GM12878 (cell line): ENCODE data around the gene GALNT6. TPM values are rescaled to one million over a fixed set of nuclear protein-coding genes. Genes with fewer than 3 reads are reported as not detected.

ENCODE experiments used
- ATAC-seq: fragments of 200-7000 bp; cut with Tn5 transposase; 3 replicates; pipeline ENCODE4 v1.9.1; 2020; ENCODE audit warnings: mild to moderate bottlenecking, moderate library complexity
- BruUV-seq: library from RNA; stranded (reverse); fragments of 400-500 nt; replicated peaks from 2 replicates; lab custom pipeline; 2021; lab: Mats Ljungman, UMichigan
- CTCF ChIA-PET: fragments of 300-600 bp; sonication (Branson Sonifier 250); formaldehyde crosslinking; extraction: SDS; loops from one replicate; lab custom pipeline; 2021; ENCODE audit warnings: inconsistent platforms; lab: Yijun Ruan, JAX
- POLR2A ChIA-PET: fragments of 350-600 bp; formaldehyde crosslinking; extraction: SDS; loops from one replicate; lab custom pipeline; 2021; ENCODE audit warnings: inconsistent platforms; lab: Charles Lee
- RAD21 ChIA-PET: fragments of 300-600 bp; sonication (Branson Sonifier 250); formaldehyde crosslinking; loops from one replicate; lab custom pipeline; 2023; ENCODE audit warnings: antibody characterized with exemption; ENCODE audit not compliant: unreplicated experiment; lab: Charles Lee
- SMC1A ChIA-PET: fragments of 300-600 bp; sonication (Branson Sonifier 250); formaldehyde crosslinking; loops from one replicate; lab custom pipeline; 2023; ENCODE audit not compliant: unreplicated experiment, uncharacterized antibody; lab: Charles Lee
- DNase-seq: peaks from one replicate; pipeline ENCODE4 v3.0.0-alpha.2; 2011; ENCODE audit warnings: low read depth, low spot score
- FAIRE-seq: peaks from 3 replicates; lab custom pipeline; 2011; peaks lifted over from hg19 to GRCh38; lab: Jason Lieb, UNC
- H2AFZ ChIP-seq: 2 replicates; pipeline ENCODE4 v1.6.0; 2011; ENCODE audit warnings: low read depth, low read length, control low read depth; ENCODE audit not compliant: control insufficient read depth
- H3K27ac ChIP-seq: 2 replicates; pipeline ENCODE4 v1.5.1; 2011; ENCODE audit warnings: control low read depth; ENCODE audit not compliant: control insufficient read depth, insufficient read depth
- H3K27me3 ChIP-seq, 2 experiments: replicated peaks in 1 of 2; 2 replicates each; pipeline versions ENCODE4 v1.6.0 to v1.6.1; 2011; ENCODE audit warnings: low read length in 1 of 2; ENCODE audit not compliant: control insufficient read depth in 2 of 2, insufficient read depth in 2 of 2
- H3K36me3 ChIP-seq, 2 experiments: 2 replicates each; pipeline ENCODE4 v1.5.1; 2011; ENCODE audit warnings: low read length in 1 of 2; ENCODE audit not compliant: control insufficient read depth in 2 of 2, insufficient read depth in 2 of 2
- H3K4me1 ChIP-seq: 2 replicates; pipeline ENCODE4 v1.6.1; 2011; ENCODE audit warnings: mild to moderate bottlenecking, low read length, moderate library complexity, mixed read lengths; ENCODE audit not compliant: control insufficient read depth, insufficient read depth
- H3K4me2 ChIP-seq: 2 replicates; pipeline ENCODE4 v1.6.0; 2011; ENCODE audit warnings: control low read depth; ENCODE audit not compliant: control insufficient read depth, insufficient read depth
- H3K4me3 ChIP-seq: fragments of 200-600 bp; sonication (generic); 2 replicates; pipeline ENCODE4 v1.5.1; 2016
- H3K79me2 ChIP-seq: 2 replicates; pipeline ENCODE4 v1.6.0; 2011; ENCODE audit warnings: low read length; ENCODE audit not compliant: control insufficient read depth, insufficient read depth
- H3K9ac ChIP-seq: 2 replicates; pipeline ENCODE4 v1.8.0; 2011; ENCODE audit warnings: low read length, control low read depth, mixed read lengths; ENCODE audit not compliant: control insufficient read depth, insufficient read depth
- H3K9me3 ChIP-seq: replicated peaks from 3 replicates; pipeline ENCODE4 v1.5.1; 2011; ENCODE audit warnings: mild to moderate bottlenecking, low read length; ENCODE audit not compliant: control insufficient read depth, insufficient read depth
- H4K20me1 ChIP-seq: 2 replicates; pipeline ENCODE4 v1.6.0; 2011; ENCODE audit not compliant: control insufficient read depth, insufficient read depth
- ASH2L ChIP-seq: fragments of 300-600, 200-600 bp; sonication (generic); IDR thresholded peaks from 2 replicates; pipeline ENCODE4 v1.6.1; 2017; ENCODE audit warnings: low read depth, mild to moderate bottlenecking, borderline replicate concordance
- E2F4 ChIP-seq: IDR thresholded peaks from 2 replicates; pipeline ENCODE4 v1.6.1; 2012; ENCODE audit warnings: low read depth, low read length, improper control_type of control experiment
- ESRRA ChIP-seq: IDR thresholded peaks from 2 replicates; pipeline ENCODE4 v1.6.1; 2012; ENCODE audit warnings: mild to moderate bottlenecking, low read length, improper control_type of control experiment
- MTA3 ChIP-seq: IDR thresholded peaks from 2 replicates; pipeline ENCODE4 v1.6.1; 2012; ENCODE audit warnings: low read length, inconsistent platforms, borderline replicate concordance
- NFYA ChIP-seq: IDR thresholded peaks from 2 replicates; pipeline ENCODE4 v1.6.1; 2011; ENCODE audit warnings: low read depth, mild to moderate bottlenecking, low read length, improper control_type of control experiment, borderline replicate concordance
- NRF1 ChIP-seq: conservative IDR thresholded peaks from 2 replicates; pipeline ENCODE4 v1.6.1; 2011; ENCODE audit warnings: mild to moderate bottlenecking, low read depth, low read length, improper control_type of control experiment
- POU2F2 ChIP-seq: IDR thresholded peaks from 3 replicates; pipeline ENCODE4 v1.6.1; 2011; ENCODE audit warnings: low read depth, mild to moderate bottlenecking, low read length, borderline replicate concordance
- RB1 ChIP-seq: fragments of 450-650 bp; formaldehyde crosslinking; IDR thresholded peaks from 2 replicates; pipeline ENCODE4 v1.6.1; 2017; ENCODE audit warnings: mild to moderate bottlenecking, borderline replicate concordance
- SP1 ChIP-seq: IDR thresholded peaks from one replicate; pipeline ENCODE4 v1.6.1; 2011; ENCODE audit warnings: low read depth, low read length
- SREBF2 ChIP-seq: IDR thresholded peaks from 2 replicates; pipeline ENCODE4 v1.6.1; 2012; ENCODE audit warnings: mild to moderate bottlenecking, low read length
- SRF ChIP-seq, 2 experiments: IDR thresholded peaks; 2 replicates each; pipeline ENCODE4 v1.6.1; 2011; ENCODE audit warnings: low read depth in 2 of 2, low read length in 2 of 2, mild to moderate bottlenecking in 1 of 2, moderate library complexity in 1 of 2
- TAF1 ChIP-seq: IDR thresholded peaks from 2 replicates; pipeline ENCODE4 v1.6.1; 2011; ENCODE audit warnings: mild to moderate bottlenecking, low read depth, low read length, borderline replicate concordance
- YBX1 ChIP-seq: fragments of 450-650 bp; IDR thresholded peaks from 2 replicates; pipeline ENCODE4 v1.6.1; 2016; ENCODE audit warnings: antibody characterized with exemption
- ZBTB33 ChIP-seq: fragments of 450-650 bp; IDR thresholded peaks from 2 replicates; pipeline ENCODE4 v1.6.1; 2017; ENCODE audit warnings: mild to moderate bottlenecking
- ZNF207 ChIP-seq: fragments of 450-650 bp; IDR thresholded peaks from 2 replicates; pipeline ENCODE4 v1.6.1; 2014; ENCODE audit warnings: antibody characterized with exemption, mild to moderate bottlenecking, borderline replicate concordance
- ZNF274 ChIP-seq: IDR thresholded peaks from one replicate; pipeline ENCODE4 v1.8.0; 2011; ENCODE audit not compliant: insufficient read length, insufficient read depth
- WGBS: methylation state at CpG from one replicate; pipeline ENCODE4 v1.1.6; 2016; ENCODE audit warnings: low lambda C conversion rate; ENCODE audit not compliant: insufficient replicate concordance, insufficient coverage; ENCODE audit errors: missing lambda C conversion rate; 5-methylcytosine and 5-hydroxymethylcytosine counted together
- in situ Hi-C: fragments of 300-500 bp; cut with MboI; formaldehyde crosslinking; loops from 9 replicates; pipeline ENCODE4 v1.14.3; 2018; ENCODE audit warnings: mixed read lengths
- intact Hi-C: fragments of 100-400 bp; cut with micrococcal nuclease; formaldehyde crosslinking; loops from one replicate; pipeline ENCODE4 v1.14.2; 2022; ENCODE audit not compliant: unreplicated experiment
- polyA plus RNA-seq, 11 experiments: library from polyadenylated mRNA; depleted of rRNA in 4 of 11; unstranded in 6 of 11; stranded (reverse) in 5 of 11; fragments of >200 nt; fragmentation: Nextera tagmentation in 4 of 11; fragmentation: Illumina TruSeq in 1 of 11; extraction: Ambion mirVana in 4 of 11; extraction: Trizol in 1 of 11; gene quantifications; 1 replicate in 1 of 11; 2 replicates in 10 of 11; pipeline versions ENCODE4 v1.2.1 to v1.2.3, GENCODE V29; 2011 to 2016; ENCODE audit warnings: inconsistent platforms in 2 of 11, missing spikeins in 2 of 11, low read depth in 1 of 11
- total RNA-seq, 4 experiments: library from RNA; depleted of rRNA in 3 of 4; stranded (reverse); fragments of >200 nt in 3 of 4; fragmentation: Illumina TruSeq in 1 of 4; extraction: Trizol in 1 of 4; gene quantifications; 2 replicates each; pipeline versions ENCODE4 v1.2.1 to v1.2.3, GENCODE V29; 2013 to 2021

The GALNT6 gene
- total and polyA plus RNA-seq, 10 of the 15 experiments (the other 5 are each of a cell fraction or from before 2014, with no cell fraction given), result 6.6 to 40.4 (median 23.7) TPM

- intact Hi-C loops, result no loop called here
Observed at GRCh38 chr12:51401900-51402299, 10.7 kb upstream of the GALNT6 start.

More at GRCh38 chr12:51401900-51402299, 10.7 kb upstream of the GALNT6 start:
- Histone ChIP-seq H3K27me3 (no peaks in the 10 kb centered on the region), H4K20me1 (no peaks in the 10 kb centered on the region), H2AFZ (no peak overlapping the region), H3K4me1 (peaks cover 4% of the 10 kb centered on the region; the same call in 1 of the 2 replicates), H3K27ac (no peak overlapping the region), H3K9ac (no peak overlapping the region), H3K9me3 (no peaks in the 10 kb centered on the region), H3K4me3 (no peak overlapping the region), H3K4me2 (no peak overlapping the region), H3K79me2 (no peaks in the 10 kb centered on the region), H3K36me3 (no peaks in the 10 kb centered on the region)
- ATAC-seq (no peak), FAIRE-seq (no peak), DNase-seq (no peak)
- WGBS, result 0% methylated on average over 1 of the region's 1 CpG
- in situ Hi-C loops, result no loop called here
- BruUV-seq, result no TSS peak
- ChIA-PET RAD21 (no interaction called here), CTCF (interaction anchor here (1.2 kb wide), 1 partner anchor 20 kb away, joined by 3 read pairs; no protein-coding TSS in a partner anchor), SMC1A (interaction anchor here (0.6 to 1.4 kb wide), 2 partner anchors 9 to 66 kb away, joined by 3 read pairs; no protein-coding TSS in a partner anchor), POLR2A (no interaction called here)
- TF ChIP-seq ZNF274 (no peak), E2F4 (no peak), SREBF2 (no peak), ZBTB33 (no peak), ASH2L (no peak), POU2F2 (no peak), NRF1 (no peak), ESRRA (no peak), SRF (IDR thresholded peaks at IDR 0.05; ENCODE audit: low read depth in 2 of 2, low read length in 2 of 2) (no peak), TAF1 (no peak), YBX1 (no peak), MTA3 (no peak), SP1 (no peak), NFYA (no peak), ZNF207 (no peak), RB1 (no peak)
